Measurements from ENCODE around the gene SLC6A17. TPM values are rescaled to one million over a fixed set of nuclear protein-coding genes. Genes with fewer than 3 reads are reported as not detected.

Gene SLC6A17
- total and polyA plus RNA-seq, 2 experiments from 2014 or later, result 0.03 to 0.17 TPM

DNA sequence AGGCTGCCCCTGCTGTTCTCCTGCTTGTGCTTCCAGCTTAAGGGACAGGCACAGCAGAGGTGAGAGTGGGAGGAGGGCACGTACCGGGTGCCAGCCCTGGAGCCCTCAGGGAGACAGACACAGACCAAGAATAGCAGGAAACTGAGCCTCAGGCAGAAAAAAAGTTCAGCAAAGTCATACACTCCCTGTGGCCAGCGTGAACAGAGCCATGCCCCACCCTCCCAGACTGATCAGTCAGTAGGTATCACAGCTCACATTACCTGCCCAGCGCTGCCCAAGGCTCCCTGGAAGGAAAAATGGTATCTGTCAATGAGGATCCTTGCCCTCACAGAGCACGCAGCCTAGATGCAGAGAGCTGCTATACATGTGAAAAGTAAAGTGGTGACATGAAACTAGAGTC lies 36.7 kb upstream of the SLC6A17 start:
- Mint-ChIP-seq H3K9me3 (no peaks in the 10 kb centered on the region), H3K27ac (no peak overlapping the region), H3K4me3 (no peak overlapping the region), H3K4me1 (no peaks in the 10 kb centered on the region; the same call in 2 of the 3 replicates), H3K27me3 (ENCODE audit: insufficient read depth, low read depth, poor library complexity) (peaks cover 18% of the 10 kb centered on the region), H3K36me3 (ENCODE audit: low read depth) (no peaks in the 10 kb centered on the region)
- TF ChIP-seq POLR2AphosphoS5 (IDR thresholded peaks at IDR 0.05; ENCODE audit: low read depth) (no peak), ZNF114 (CRISPR knock-in tag; IDR thresholded peaks at IDR 0.05) (no peak), EZH2 (IDR thresholded peaks at IDR 0.05; ENCODE audit: low read depth, unreplicated experiment) (no peak), CREB1 (CRISPR knock-in tag; IDR thresholded peaks at IDR 0.05; ENCODE audit: low read depth) (no peak), ZNF331 (CRISPR knock-in tag; IDR thresholded peaks at IDR 0.05; ENCODE audit: low read depth) (no peak), STAT1 (IDR thresholded peaks at IDR 0.05; ENCODE audit: unreplicated experiment) (no peak), JUNB (IDR thresholded peaks at IDR 0.05; ENCODE audit: unreplicated experiment) (no peak), EZH2phosphoT487 (IDR thresholded peaks at IDR 0.05; ENCODE audit: unreplicated experiment) (no peak), NANOG (IDR thresholded peaks at IDR 0.05; ENCODE audit: borderline replicate concordance) (no peak)
- TF ChIP-seq, protein P1, sequence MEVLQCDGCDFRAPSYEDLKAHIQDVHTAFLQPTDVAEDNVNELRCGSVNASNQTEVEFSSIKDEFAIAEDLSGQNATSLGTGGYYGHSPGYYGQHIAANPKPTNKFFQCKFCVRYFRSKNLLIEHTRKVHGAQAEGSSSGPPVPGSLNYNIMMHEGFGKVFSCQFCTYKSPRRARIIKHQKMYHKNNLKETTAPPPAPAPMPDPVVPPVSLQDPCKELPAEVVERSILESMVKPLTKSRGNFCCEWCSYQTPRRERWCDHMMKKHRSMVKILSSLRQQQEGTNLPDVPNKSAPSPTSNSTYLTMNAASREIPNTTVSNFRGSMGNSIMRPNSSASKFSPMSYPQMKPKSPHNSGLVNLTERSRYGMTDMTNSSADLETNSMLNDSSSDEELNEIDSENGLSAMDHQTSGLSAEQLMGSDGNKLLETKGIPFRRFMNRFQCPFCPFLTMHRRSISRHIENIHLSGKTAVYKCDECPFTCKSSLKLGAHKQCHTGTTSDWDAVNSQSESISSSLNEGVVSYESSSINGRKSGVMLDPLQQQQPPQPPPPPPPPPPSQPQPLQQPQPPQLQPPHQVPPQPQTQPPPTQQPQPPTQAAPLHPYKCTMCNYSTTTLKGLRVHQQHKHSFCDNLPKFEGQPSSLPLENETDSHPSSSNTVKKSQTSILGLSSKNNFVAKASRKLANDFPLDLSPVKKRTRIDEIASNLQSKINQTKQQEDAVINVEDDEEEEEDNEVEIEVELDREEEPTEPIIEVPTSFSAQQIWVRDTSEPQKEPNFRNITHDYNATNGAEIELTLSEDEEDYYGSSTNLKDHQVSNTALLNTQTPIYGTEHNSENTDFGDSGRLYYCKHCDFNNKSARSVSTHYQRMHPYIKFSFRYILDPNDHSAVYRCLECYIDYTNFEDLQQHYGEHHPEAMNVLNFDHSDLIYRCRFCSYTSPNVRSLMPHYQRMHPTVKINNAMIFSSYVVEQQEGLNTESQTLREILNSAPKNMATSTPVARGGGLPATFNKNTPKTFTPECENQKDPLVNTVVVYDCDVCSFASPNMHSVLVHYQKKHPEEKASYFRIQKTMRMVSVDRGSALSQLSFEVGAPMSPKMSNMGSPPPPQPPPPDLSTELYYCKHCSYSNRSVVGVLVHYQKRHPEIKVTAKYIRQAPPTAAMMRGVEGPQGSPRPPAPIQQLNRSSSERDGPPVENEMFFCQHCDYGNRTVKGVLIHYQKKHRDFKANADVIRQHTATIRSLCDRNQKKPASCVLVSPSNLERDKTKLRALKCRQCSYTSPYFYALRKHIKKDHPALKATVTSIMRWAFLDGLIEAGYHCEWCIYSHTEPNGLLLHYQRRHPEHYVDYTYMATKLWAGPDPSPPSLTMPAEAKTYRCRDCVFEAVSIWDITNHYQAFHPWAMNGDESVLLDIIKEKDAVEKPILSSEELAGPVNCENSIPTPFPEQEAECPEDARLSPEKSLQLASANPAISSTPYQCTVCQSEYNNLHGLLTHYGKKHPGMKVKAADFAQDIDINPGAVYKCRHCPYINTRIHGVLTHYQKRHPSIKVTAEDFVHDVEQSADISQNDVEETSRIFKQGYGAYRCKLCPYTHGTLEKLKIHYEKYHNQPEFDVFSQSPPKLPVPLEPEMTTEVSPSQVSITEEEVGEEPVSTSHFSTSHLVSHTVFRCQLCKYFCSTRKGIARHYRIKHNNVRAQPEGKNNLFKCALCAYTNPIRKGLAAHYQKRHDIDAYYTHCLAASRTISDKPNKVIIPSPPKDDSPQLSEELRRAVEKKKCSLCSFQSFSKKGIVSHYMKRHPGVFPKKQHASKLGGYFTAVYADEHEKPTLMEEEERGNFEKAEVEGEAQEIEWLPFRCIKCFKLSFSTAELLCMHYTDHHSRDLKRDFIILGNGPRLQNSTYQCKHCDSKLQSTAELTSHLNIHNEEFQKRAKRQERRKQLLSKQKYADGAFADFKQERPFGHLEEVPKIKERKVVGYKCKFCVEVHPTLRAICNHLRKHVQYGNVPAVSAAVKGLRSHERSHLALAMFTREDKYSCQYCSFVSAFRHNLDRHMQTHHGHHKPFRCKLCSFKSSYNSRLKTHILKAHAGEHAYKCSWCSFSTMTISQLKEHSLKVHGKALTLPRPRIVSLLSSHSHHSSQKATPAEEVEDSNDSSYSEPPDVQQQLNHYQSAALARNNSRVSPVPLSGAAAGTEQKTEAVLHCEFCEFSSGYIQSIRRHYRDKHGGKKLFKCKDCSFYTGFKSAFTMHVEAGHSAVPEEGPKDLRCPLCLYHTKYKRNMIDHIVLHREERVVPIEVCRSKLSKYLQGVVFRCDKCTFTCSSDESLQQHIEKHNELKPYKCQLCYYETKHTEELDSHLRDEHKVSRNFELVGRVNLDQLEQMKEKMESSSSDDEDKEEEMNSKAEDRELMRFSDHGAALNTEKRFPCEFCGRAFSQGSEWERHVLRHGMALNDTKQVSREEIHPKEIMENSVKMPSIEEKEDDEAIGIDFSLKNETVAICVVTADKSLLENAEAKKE (CRISPR knock-in tag; IDR thresholded peaks at IDR 0.05), result no peak
- TF ChIP-seq, protein P2, sequence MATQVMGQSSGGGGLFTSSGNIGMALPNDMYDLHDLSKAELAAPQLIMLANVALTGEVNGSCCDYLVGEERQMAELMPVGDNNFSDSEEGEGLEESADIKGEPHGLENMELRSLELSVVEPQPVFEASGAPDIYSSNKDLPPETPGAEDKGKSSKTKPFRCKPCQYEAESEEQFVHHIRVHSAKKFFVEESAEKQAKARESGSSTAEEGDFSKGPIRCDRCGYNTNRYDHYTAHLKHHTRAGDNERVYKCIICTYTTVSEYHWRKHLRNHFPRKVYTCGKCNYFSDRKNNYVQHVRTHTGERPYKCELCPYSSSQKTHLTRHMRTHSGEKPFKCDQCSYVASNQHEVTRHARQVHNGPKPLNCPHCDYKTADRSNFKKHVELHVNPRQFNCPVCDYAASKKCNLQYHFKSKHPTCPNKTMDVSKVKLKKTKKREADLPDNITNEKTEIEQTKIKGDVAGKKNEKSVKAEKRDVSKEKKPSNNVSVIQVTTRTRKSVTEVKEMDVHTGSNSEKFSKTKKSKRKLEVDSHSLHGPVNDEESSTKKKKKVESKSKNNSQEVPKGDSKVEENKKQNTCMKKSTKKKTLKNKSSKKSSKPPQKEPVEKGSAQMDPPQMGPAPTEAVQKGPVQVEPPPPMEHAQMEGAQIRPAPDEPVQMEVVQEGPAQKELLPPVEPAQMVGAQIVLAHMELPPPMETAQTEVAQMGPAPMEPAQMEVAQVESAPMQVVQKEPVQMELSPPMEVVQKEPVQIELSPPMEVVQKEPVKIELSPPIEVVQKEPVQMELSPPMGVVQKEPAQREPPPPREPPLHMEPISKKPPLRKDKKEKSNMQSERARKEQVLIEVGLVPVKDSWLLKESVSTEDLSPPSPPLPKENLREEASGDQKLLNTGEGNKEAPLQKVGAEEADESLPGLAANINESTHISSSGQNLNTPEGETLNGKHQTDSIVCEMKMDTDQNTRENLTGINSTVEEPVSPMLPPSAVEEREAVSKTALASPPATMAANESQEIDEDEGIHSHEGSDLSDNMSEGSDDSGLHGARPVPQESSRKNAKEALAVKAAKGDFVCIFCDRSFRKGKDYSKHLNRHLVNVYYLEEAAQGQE (IDR thresholded peaks at IDR 0.05; ENCODE audit: unreplicated experiment), result no peak
- TF ChIP-seq, protein P3, sequence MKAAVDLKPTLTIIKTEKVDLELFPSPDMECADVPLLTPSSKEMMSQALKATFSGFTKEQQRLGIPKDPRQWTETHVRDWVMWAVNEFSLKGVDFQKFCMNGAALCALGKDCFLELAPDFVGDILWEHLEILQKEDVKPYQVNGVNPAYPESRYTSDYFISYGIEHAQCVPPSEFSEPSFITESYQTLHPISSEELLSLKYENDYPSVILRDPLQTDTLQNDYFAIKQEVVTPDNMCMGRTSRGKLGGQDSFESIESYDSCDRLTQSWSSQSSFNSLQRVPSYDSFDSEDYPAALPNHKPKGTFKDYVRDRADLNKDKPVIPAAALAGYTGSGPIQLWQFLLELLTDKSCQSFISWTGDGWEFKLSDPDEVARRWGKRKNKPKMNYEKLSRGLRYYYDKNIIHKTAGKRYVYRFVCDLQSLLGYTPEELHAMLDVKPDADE (IDR thresholded peaks at IDR 0.05), result no peak
- TF ChIP-seq, protein P4, sequence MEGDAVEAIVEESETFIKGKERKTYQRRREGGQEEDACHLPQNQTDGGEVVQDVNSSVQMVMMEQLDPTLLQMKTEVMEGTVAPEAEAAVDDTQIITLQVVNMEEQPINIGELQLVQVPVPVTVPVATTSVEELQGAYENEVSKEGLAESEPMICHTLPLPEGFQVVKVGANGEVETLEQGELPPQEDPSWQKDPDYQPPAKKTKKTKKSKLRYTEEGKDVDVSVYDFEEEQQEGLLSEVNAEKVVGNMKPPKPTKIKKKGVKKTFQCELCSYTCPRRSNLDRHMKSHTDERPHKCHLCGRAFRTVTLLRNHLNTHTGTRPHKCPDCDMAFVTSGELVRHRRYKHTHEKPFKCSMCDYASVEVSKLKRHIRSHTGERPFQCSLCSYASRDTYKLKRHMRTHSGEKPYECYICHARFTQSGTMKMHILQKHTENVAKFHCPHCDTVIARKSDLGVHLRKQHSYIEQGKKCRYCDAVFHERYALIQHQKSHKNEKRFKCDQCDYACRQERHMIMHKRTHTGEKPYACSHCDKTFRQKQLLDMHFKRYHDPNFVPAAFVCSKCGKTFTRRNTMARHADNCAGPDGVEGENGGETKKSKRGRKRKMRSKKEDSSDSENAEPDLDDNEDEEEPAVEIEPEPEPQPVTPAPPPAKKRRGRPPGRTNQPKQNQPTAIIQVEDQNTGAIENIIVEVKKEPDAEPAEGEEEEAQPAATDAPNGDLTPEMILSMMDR (conservative IDR thresholded peaks at IDR 0.05; ENCODE audit: low read depth in 2 of 2), result no peak
- Histone ChIP-seq H2AFZ (no peak overlapping the region), H4K20me1 (replicated peaks; ENCODE audit: insufficient read depth) (no peaks in the 10 kb centered on the region), H3K79me2 (replicated peaks; ENCODE audit: insufficient read depth) (no peaks in the 10 kb centered on the region), H3K9me2 (ENCODE audit: insufficient read depth) (no peaks in the 10 kb centered on the region), H3K27me3 (ENCODE audit: insufficient read depth) (no peaks in the 10 kb centered on the region), H3K27ac (ENCODE audit: low read depth) (no peak overlapping the region), H3F3A (replicated peaks; ENCODE audit: low read depth) (no peaks in the 10 kb centered on the region), H3K4me1 (ENCODE audit: insufficient read depth) (no peaks in the 10 kb centered on the region; the same call in 1 of the 2 replicates), H3K4me2 (no peak overlapping the region), H3K4me3 (no peak overlapping the region), H3K36me3 (ENCODE audit: insufficient read depth) (no peaks in the 10 kb centered on the region)
- DNase-seq (ENCODE audit: low spot score) (no peak), ATAC-seq (no peak)

Data from GM23338 (cell line).